Endothelial cell of umbilical vein (primary cell): ENCODE results near the gene SELENOF. TPM values are rescaled to one million over a fixed set of nuclear protein-coding genes. Genes with fewer than 3 reads are reported as not detected.

Experiments used
- BruUV-seq: library from RNA; stranded (reverse); fragments of 400-500 nt; replicated peaks from 2 replicates; lab custom pipeline; 2021; lab: Mats Ljungman, UMichigan
- CTCF ChIA-PET: fragments of 300-600, 350-600 bp; sonication (Branson Sonifier 250); formaldehyde crosslinking; loops from one replicate; lab custom pipeline; 2021; ENCODE audit warnings: antibody characterized with exemption, inconsistent platforms; lab: Charles Lee
- POLR2A ChIA-PET: fragments of 300-600, 350-600 bp; sonication (Branson Sonifier 250); formaldehyde crosslinking; loops from one replicate; lab custom pipeline; 2021; ENCODE audit warnings: antibody characterized with exemption, inconsistent platforms; lab: Charles Lee
- DNase-seq: peaks from one replicate; pipeline ENCODE4 v3.0.0-alpha.2; 2011; ENCODE audit warnings: low read depth, low spot score
- FAIRE-seq: peaks from 2 replicates; lab custom pipeline; 2011; peaks lifted over from hg19 to GRCh38; lab: Jason Lieb, UNC
- H2AFZ ChIP-seq: 2 replicates; pipeline ENCODE4 v1.6.0; 2012; ENCODE audit warnings: low read depth, low read length, control low read depth, inconsistent platforms
- H3K27ac ChIP-seq: 2 replicates; pipeline ENCODE4 v1.5.1; 2011; ENCODE audit warnings: low read depth, mild to moderate bottlenecking, control low read depth, low read length, moderate library complexity; ENCODE audit not compliant: insufficient read depth
- H3K27me3 ChIP-seq, 2 experiments: 2 replicates each; pipeline versions ENCODE4 v1.6.0 to v1.6.1; 2011; ENCODE audit warnings: low read length in 2 of 2, mixed read lengths in 1 of 2; ENCODE audit not compliant: control insufficient read depth in 2 of 2, insufficient read depth in 2 of 2
- H3K36me3 ChIP-seq, 2 experiments: 2 replicates in 1 of 2; 3 replicates in 1 of 2; pipeline ENCODE4 v1.5.1; 2011; ENCODE audit warnings: low read length in 2 of 2, mild to moderate bottlenecking in 1 of 2, moderate library complexity in 1 of 2; ENCODE audit not compliant: control insufficient read depth in 2 of 2, insufficient read depth in 2 of 2; ENCODE audit errors: extremely low read depth in 1 of 2
- H3K4me1 ChIP-seq: 3 replicates; pipeline ENCODE4 v1.5.1; 2011; ENCODE audit warnings: mild to moderate bottlenecking, low read length; ENCODE audit not compliant: control insufficient read depth, insufficient read depth; ENCODE audit errors: extremely low read depth
- H3K4me2 ChIP-seq: 2 replicates; pipeline ENCODE4 v1.6.1; 2011; ENCODE audit warnings: low read length, control low read depth, mixed read lengths; ENCODE audit not compliant: insufficient read depth
- H3K4me3 ChIP-seq, 3 experiments: fragments of 200-600 bp in 1 of 3; sonication (generic), shearing (Covaris generic) in 1 of 3; replicated peaks in 1 of 3; 2 replicates each; pipeline ENCODE4 v1.5.1; 2011 to 2016; ENCODE audit warnings: control low read depth in 3 of 3, low read length in 3 of 3, mild to moderate bottlenecking in 2 of 3, inconsistent platforms in 1 of 3, low read depth in 1 of 3, moderate library complexity in 1 of 3; ENCODE audit not compliant: insufficient read depth in 1 of 3
- H3K79me2 ChIP-seq: 2 replicates; pipeline ENCODE4 v1.6.0; 2012; ENCODE audit warnings: low read length, inconsistent platforms; ENCODE audit not compliant: control insufficient read depth, insufficient read depth
- H3K9ac ChIP-seq: replicated peaks from 2 replicates; pipeline ENCODE3; 2011; ENCODE audit warnings: low read length, control low read depth; ENCODE audit not compliant: insufficient read depth; ENCODE audit errors: extremely low read depth
- H3K9me1 ChIP-seq: replicated peaks from 3 replicates; pipeline ENCODE4 v1.6.0; 2011; ENCODE audit warnings: mild to moderate bottlenecking, low read length; ENCODE audit not compliant: control insufficient read depth, insufficient read depth; ENCODE audit errors: extremely low read depth
- H3K9me3 ChIP-seq: replicated peaks from 2 replicates; pipeline ENCODE4 v1.5.1; 2012; ENCODE audit warnings: low read length, inconsistent platforms; ENCODE audit not compliant: control insufficient read depth, insufficient read depth
- H4K20me1 ChIP-seq: replicated peaks from 2 replicates; pipeline ENCODE3; 2011; ENCODE audit warnings: mild to moderate bottlenecking, low read length; ENCODE audit not compliant: control insufficient read depth, insufficient read depth; ENCODE audit errors: extremely low read depth
- EZH2 ChIP-seq: IDR thresholded peaks from 2 replicates; pipeline ENCODE4 v1.6.1; 2012; ENCODE audit warnings: borderline replicate concordance, low read depth, mild to moderate bottlenecking, moderate library complexity, low read length, inconsistent platforms; ENCODE audit not compliant: severe bottlenecking
- FOS ChIP-seq: IDR thresholded peaks from 2 replicates; pipeline ENCODE4 v1.6.1; 2011; ENCODE audit warnings: mild to moderate bottlenecking, low read length, moderate library complexity, borderline replicate concordance; ENCODE audit not compliant: insufficient read depth
- GATA2 ChIP-seq: IDR thresholded peaks from 2 replicates; pipeline ENCODE4 v1.7.0; 2011; ENCODE audit warnings: low read depth, mild to moderate bottlenecking, moderate library complexity, mixed read lengths, low read length; ENCODE audit not compliant: insufficient read length, insufficient read depth
- JUN ChIP-seq: IDR thresholded peaks from 2 replicates; pipeline ENCODE4 v1.6.1; 2011; ENCODE audit warnings: borderline replicate concordance, low read depth; ENCODE audit not compliant: insufficient read length, insufficient read depth
- MYC ChIP-seq: IDR thresholded peaks from one replicate; pipeline ENCODE4 v1.6.1; 2011; ENCODE audit warnings: mild to moderate bottlenecking, low read depth, low read length
- POLR2A ChIP-seq: IDR thresholded peaks from 2 replicates; pipeline ENCODE4 v1.6.1; 2012; ENCODE audit warnings: low read depth, mild to moderate bottlenecking, control low read depth, low read length
- POLR2AphosphoS5 ChIP-seq: IDR thresholded peaks from 2 replicates; pipeline ENCODE4 v1.6.1; 2012; ENCODE audit warnings: low read depth, mild to moderate bottlenecking, control low read depth, low read length, moderate library complexity; ENCODE audit not compliant: insufficient read depth
- dilution Hi-C: fragments of 300-500 bp; cut with MboI; formaldehyde crosslinking; loops from one replicate; pipeline ENCODE4 v1.15.0; 2019; ENCODE audit warnings: low sequenced_read_pairs; ENCODE audit not compliant: extremely low pct_ligation_motif_present
- intact Hi-C: fragments of 100-400 bp; cut with micrococcal nuclease; formaldehyde crosslinking; loops from one replicate; pipeline ENCODE4 v1.10.0; 2022
- polyA plus RNA-seq, 4 experiments: library from polyadenylated mRNA; depleted of rRNA in 3 of 4; stranded (reverse) in 3 of 4; unstranded in 1 of 4; fragments of >200 nt; gene quantifications; 2 replicates each; pipeline versions ENCODE4 v1.2.1 to v1.2.3, GENCODE V29; 2011 to 2012; ENCODE audit warnings: missing spikeins in 1 of 4
- total RNA-seq: library from RNA; stranded (reverse); gene quantifications from 2 replicates; pipeline ENCODE4 v1.2.3, GENCODE V29; 2021
- TF ChIP-seq, protein P1 (sequence below): IDR thresholded peaks from 2 replicates; pipeline ENCODE4 v1.6.1; 2011; ENCODE audit not compliant: insufficient read depth, insufficient read length
- TF ChIP-seq, protein P2 (sequence below), 2 donors: IDR thresholded peaks; 1 replicate in 1 of 2; 2 replicates in 1 of 2; pipeline ENCODE4 v1.5.1; 2011; ENCODE audit warnings: low read length in 2 of 2, mild to moderate bottlenecking in 2 of 2, moderate library complexity in 2 of 2, control low read depth in 1 of 2, inconsistent platforms in 1 of 2, low read depth in 1 of 2; ENCODE audit not compliant: insufficient read depth in 1 of 2; ENCODE audit errors: extremely low read depth in 1 of 2

Gene SELENOF
- total and polyA plus RNA-seq, 2 donors (not counting 3 experiments of a cell fraction or from before 2014, with no cell fraction given) = 102 to 202 TPM

DNA sequence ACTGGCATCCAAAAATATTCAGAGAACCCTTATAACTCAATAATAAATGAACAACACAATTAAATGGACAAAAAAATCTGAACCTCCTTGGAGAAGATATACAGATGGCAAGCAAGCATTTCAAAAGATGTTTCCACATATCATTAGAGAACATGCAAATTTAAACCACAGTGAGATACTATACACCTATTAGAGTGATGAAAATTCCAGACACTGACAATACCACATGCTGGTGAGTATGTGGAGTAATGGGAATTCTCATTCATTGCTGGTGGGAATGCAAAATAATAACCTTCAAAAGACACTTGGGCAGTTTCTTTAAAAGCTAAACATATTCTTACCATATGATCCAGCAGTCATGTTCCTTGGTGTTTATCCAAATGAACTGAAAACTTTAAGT is 46.6 kb upstream of the SELENOF start:
- no peak for TF ChIP-seq MYC
- TF ChIP-seq POLR2A = no peak
- TF ChIP-seq, protein P1, sequence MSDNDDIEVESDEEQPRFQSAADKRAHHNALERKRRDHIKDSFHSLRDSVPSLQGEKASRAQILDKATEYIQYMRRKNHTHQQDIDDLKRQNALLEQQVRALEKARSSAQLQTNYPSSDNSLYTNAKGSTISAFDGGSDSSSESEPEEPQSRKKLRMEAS = no peak
- TF ChIP-seq, protein P2, sequence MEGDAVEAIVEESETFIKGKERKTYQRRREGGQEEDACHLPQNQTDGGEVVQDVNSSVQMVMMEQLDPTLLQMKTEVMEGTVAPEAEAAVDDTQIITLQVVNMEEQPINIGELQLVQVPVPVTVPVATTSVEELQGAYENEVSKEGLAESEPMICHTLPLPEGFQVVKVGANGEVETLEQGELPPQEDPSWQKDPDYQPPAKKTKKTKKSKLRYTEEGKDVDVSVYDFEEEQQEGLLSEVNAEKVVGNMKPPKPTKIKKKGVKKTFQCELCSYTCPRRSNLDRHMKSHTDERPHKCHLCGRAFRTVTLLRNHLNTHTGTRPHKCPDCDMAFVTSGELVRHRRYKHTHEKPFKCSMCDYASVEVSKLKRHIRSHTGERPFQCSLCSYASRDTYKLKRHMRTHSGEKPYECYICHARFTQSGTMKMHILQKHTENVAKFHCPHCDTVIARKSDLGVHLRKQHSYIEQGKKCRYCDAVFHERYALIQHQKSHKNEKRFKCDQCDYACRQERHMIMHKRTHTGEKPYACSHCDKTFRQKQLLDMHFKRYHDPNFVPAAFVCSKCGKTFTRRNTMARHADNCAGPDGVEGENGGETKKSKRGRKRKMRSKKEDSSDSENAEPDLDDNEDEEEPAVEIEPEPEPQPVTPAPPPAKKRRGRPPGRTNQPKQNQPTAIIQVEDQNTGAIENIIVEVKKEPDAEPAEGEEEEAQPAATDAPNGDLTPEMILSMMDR (IDR thresholded peaks at IDR 0.05; ENCODE audit: extremely low read depth in 1 of 2, insufficient read depth in 1 of 2, low read depth in 1 of 2, low read length in 2 of 2) = no peak
- no peak for TF ChIP-seq EZH2
- TF ChIP-seq JUN = no peak
- no peak for TF ChIP-seq POLR2AphosphoS5
- no peak for TF ChIP-seq FOS
- TF ChIP-seq GATA2 = no peak
- CTCF ChIA-PET = interaction anchor here (1.2 kb wide), 1 partner anchor 49 kb away, joined by 3 read pairs; no protein-coding TSS in a partner anchor
- intact Hi-C loops = no loop called here

More for the DNA sequence above, 46.6 kb upstream of the SELENOF start:
- no peaks in the 10 kb centered on the region for H3K9me1 ChIP-seq
- no peaks in the 10 kb centered on the region for H4K20me1 ChIP-seq
- H3K27me3 ChIP-seq = no peaks in the 10 kb centered on the region
- H3K27ac ChIP-seq = no peak overlapping the region
- no peak overlapping the region for H3K9ac ChIP-seq
- no peak for FAIRE-seq
- no peak overlapping the region for H3K4me2 ChIP-seq
- POLR2A ChIA-PET = no interaction called here
- dilution Hi-C loops = no loop called here
- no peak overlapping the region for H2AFZ ChIP-seq
- BruUV-seq = no TSS peak
- no peak for DNase-seq
- H3K9me3 ChIP-seq = no peaks in the 10 kb centered on the region
- H3K4me1 ChIP-seq = no peaks in the 10 kb centered on the region
- no peaks in the 10 kb centered on the region for H3K79me2 ChIP-seq
- H3K36me3 ChIP-seq = no peaks in the 10 kb centered on the region
- H3K4me3 ChIP-seq = no peak overlapping the region
